Measurements from ENCODE around the gene CD27. TPM values are rescaled to one million over a fixed set of nuclear protein-coding genes. Genes with fewer than 3 reads are reported as not detected.
A peak's percentile ranks its signal among the peaks of the same experiment; 100 is the strongest.

The CD27 gene
- total and polyA plus RNA-seq, 2 of the 13 experiments (the other 11 are each of a cell fraction or from before 2014, with no cell fraction given): 0.12 TPM; not detected in 1

DNA sequence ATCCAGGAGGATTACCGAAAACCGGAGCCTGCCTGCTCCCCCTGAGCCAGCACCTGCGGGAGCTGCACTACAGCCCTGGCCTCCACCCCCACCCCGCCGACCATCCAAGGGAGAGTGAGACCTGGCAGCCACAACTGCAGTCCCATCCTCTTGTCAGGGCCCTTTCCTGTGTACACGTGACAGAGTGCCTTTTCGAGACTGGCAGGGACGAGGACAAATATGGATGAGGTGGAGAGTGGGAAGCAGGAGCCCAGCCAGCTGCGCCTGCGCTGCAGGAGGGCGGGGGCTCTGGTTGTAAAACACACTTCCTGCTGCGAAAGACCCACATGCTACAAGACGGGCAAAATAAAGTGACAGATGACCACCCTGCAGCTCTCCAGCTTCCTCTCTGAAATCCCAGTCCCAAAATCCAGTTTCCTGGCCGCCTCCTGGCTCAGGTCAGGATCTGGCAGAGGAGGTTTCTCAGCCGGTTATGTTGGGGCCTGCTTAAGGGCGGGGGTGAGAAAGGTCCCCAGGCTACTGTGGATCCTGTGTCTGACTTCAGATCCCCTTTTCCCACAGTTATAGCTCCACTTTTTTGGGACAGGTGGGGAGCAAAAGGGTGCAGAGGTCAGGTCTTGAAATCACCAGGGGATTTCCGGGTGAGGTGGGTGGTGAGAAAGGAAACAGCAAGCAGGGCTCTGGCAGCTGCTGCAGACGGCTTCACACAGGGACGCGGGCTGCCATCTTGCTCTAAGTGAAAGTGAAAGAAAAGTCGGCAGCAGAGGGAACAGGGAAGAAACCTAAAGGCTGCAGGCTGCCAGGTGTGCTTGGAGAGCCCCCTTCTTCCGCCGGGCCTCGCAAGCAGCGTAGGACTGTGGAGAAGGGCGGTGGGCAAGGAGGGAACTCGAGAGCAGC is 6.8 kb downstream of the CD27 start, which contains the start of gene TAPBPL (continued):
- TF ChIP-seq ZNF264 (CRISPR knock-in tag; IDR thresholded peaks at IDR 0.05): 0 out of 2 replicates have a peak, but pooled peaks have one; percentile 14
- TF ChIP-seq ARNTL (CRISPR knock-in tag; IDR thresholded peaks at IDR 0.05): peak; percentile 93
- peak; percentile 66; the same call in 1 of the 2 replicates for TF ChIP-seq ZNF430 (CRISPR knock-in tag; IDR thresholded peaks at IDR 0.05)
- TF ChIP-seq ZSCAN29 (CRISPR knock-in tag; conservative IDR thresholded peaks at IDR 0.05): peak; percentile 22; the same call in 1 of the 2 replicates
- TF ChIP-seq, protein P1, sequence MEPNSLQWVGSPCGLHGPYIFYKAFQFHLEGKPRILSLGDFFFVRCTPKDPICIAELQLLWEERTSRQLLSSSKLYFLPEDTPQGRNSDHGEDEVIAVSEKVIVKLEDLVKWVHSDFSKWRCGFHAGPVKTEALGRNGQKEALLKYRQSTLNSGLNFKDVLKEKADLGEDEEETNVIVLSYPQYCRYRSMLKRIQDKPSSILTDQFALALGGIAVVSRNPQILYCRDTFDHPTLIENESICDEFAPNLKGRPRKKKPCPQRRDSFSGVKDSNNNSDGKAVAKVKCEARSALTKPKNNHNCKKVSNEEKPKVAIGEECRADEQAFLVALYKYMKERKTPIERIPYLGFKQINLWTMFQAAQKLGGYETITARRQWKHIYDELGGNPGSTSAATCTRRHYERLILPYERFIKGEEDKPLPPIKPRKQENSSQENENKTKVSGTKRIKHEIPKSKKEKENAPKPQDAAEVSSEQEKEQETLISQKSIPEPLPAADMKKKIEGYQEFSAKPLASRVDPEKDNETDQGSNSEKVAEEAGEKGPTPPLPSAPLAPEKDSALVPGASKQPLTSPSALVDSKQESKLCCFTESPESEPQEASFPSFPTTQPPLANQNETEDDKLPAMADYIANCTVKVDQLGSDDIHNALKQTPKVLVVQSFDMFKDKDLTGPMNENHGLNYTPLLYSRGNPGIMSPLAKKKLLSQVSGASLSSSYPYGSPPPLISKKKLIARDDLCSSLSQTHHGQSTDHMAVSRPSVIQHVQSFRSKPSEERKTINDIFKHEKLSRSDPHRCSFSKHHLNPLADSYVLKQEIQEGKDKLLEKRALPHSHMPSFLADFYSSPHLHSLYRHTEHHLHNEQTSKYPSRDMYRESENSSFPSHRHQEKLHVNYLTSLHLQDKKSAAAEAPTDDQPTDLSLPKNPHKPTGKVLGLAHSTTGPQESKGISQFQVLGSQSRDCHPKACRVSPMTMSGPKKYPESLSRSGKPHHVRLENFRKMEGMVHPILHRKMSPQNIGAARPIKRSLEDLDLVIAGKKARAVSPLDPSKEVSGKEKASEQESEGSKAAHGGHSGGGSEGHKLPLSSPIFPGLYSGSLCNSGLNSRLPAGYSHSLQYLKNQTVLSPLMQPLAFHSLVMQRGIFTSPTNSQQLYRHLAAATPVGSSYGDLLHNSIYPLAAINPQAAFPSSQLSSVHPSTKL (CRISPR knock-in tag; IDR thresholded peaks at IDR 0.05): peak; percentile 31
- TF ChIP-seq SIN3A (IDR thresholded peaks at IDR 0.05; ENCODE audit: borderline replicate concordance, low read depth, low read length): 0 out of 2 replicates have a peak, but pooled peaks have one; percentile 14
- TF ChIP-seq, protein P2, sequence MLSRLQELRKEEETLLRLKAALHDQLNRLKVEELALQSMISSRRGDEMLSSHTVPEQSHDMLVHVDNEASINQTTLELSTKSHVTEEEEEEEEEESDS (CRISPR knock-in tag; IDR thresholded peaks at IDR 0.05; ENCODE audit: borderline replicate concordance): no peak
- no peak for TF ChIP-seq ZNF33A (CRISPR knock-in tag; IDR thresholded peaks at IDR 0.05; ENCODE audit: borderline replicate concordance)
- no peak for TF ChIP-seq CHD4 (IDR thresholded peaks at IDR 0.05; ENCODE audit: borderline replicate concordance, low read length)
- TF ChIP-seq NCOA5 (CRISPR knock-in tag; IDR thresholded peaks at IDR 0.05): no peak
- TF ChIP-seq, protein P3, sequence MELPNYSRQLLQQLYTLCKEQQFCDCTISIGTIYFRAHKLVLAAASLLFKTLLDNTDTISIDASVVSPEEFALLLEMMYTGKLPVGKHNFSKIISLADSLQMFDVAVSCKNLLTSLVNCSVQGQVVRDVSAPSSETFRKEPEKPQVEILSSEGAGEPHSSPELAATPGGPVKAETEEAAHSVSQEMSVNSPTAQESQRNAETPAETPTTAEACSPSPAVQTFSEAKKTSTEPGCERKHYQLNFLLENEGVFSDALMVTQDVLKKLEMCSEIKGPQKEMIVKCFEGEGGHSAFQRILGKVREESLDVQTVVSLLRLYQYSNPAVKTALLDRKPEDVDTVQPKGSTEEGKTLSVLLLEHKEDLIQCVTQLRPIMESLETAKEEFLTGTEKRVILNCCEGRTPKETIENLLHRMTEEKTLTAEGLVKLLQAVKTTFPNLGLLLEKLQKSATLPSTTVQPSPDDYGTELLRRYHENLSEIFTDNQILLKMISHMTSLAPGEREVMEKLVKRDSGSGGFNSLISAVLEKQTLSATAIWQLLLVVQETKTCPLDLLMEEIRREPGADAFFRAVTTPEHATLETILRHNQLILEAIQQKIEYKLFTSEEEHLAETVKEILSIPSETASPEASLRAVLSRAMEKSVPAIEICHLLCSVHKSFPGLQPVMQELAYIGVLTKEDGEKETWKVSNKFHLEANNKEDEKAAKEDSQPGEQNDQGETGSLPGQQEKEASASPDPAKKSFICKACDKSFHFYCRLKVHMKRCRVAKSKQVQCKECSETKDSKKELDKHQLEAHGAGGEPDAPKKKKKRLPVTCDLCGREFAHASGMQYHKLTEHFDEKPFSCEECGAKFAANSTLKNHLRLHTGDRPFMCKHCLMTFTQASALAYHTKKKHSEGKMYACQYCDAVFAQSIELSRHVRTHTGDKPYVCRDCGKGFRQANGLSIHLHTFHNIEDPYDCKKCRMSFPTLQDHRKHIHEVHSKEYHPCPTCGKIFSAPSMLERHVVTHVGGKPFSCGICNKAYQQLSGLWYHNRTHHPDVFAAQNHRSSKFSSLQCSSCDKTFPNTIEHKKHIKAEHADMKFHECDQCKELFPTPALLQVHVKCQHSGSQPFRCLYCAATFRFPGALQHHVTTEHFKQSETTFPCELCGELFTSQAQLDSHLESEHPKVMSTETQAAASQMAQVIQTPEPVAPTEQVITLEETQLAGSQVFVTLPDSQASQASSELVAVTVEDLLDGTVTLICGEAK (IDR thresholded peaks at IDR 0.05): no peak
- TF ChIP-seq, protein P3 (CRISPR knock-in tag; IDR thresholded peaks at IDR 0.05): no peak
- 0 out of 2 replicates have a peak, but pooled peaks have one; percentile 0 for TF ChIP-seq ZBTB7A (CRISPR knock-in tag; IDR thresholded peaks at IDR 0.05)
